ENCODE measurements around the gene ZSWIM5. TPM values are rescaled to one million over a fixed set of nuclear protein-coding genes. Genes with fewer than 3 reads are reported as not detected.
"Not testable (repeated sequence)": the region's sequence is repeated elsewhere in the genome, so short reads cannot be mapped to it uniquely, and the experiment has no call there.

ZSWIM5 gene
- total RNA-seq, 2 donors from 2014 or later: 3.6 to 4.4 TPM

GRCh38 chr1:45123358-45123757, 83.0 kb downstream of the ZSWIM5 start:
- 91 to 95% methylated on average over 2 of the region's 2 CpGs for WGBS, 2 donors
- H3K27ac ChIP-seq: no peak overlapping the region
- ATAC-seq (no peak), DNase-seq (no peak)
- no peak overlapping the region for H3K4me3 ChIP-seq
- no peaks in the 10 kb centered on the region for H3K9me3 ChIP-seq
- H3K27me3 ChIP-seq: no peaks in the 10 kb centered on the region
- no peaks in the 10 kb centered on the region for H3K36me3 ChIP-seq (replicated peaks in 1 of 2; ENCODE audit: insufficient read depth in 1 of 2, low read depth in 2 of 2)
- TF ChIP-seq CTCF (IDR thresholded peaks at IDR 0.05) (no peak), POLR2A (IDR thresholded peaks at IDR 0.05) (no peak)
- intact Hi-C loops (cut with DNase I): no loop called here
- no peaks in the 10 kb centered on the region for H3K4me1 ChIP-seq

- DNase-seq (no peak), ATAC-seq (no peak)
- H3K4me3 ChIP-seq: no peak overlapping the region
- WGBS, 2 donors: 91% methylated on average over 1 of the region's 1 CpG; no CpG with 5 or more reads in 1 of the 2 donors
- H3K36me3 ChIP-seq (replicated peaks in 1 of 2; ENCODE audit: insufficient read depth in 1 of 2, low read depth in 2 of 2): no peaks in the 10 kb centered on the region
- no peaks in the 10 kb centered on the region for H3K4me1 ChIP-seq
- no peaks in the 10 kb centered on the region for H3K9me3 ChIP-seq
- no peaks in the 10 kb centered on the region for H3K27me3 ChIP-seq
- TF ChIP-seq POLR2A (IDR thresholded peaks at IDR 0.05) (no peak), CTCF (IDR thresholded peaks at IDR 0.05) (no peak)
- H3K27ac ChIP-seq: no peak overlapping the region
- intact Hi-C loops (cut with DNase I): no loop called here
Measured at GRCh38 chr1:45122724-45123123, 83.7 kb downstream of the ZSWIM5 start.

GRCh38 chr1:45117766-45118165, 88.6 kb downstream of the ZSWIM5 start:
- Histone ChIP-seq H3K4me1 (peaks cover 14% of the 10 kb centered on the region), H3K27me3 (no peaks in the 10 kb centered on the region), H3K9me3 (no peaks in the 10 kb centered on the region), H3K4me3 (no peak overlapping the region), H3K27ac (no peak overlapping the region), H3K36me3 (replicated peaks in 1 of 2; ENCODE audit: insufficient read depth in 1 of 2, low read depth in 2 of 2) (no peaks in the 10 kb centered on the region)
- WGBS, 2 donors: 85 to 93% methylated on average over 1 of the region's 1 CpG
- TF ChIP-seq POLR2A (IDR thresholded peaks at IDR 0.05) (no peak), CTCF (IDR thresholded peaks at IDR 0.05) (no peak)
- no peak for ATAC-seq
- DNase-seq: no peak
- intact Hi-C loops (cut with DNase I): no loop called here

- no peak for ATAC-seq
- Histone ChIP-seq H3K27me3 (no peaks in the 10 kb centered on the region), H3K4me3 (no peak overlapping the region), H3K36me3 (replicated peaks in 1 of 2; ENCODE audit: insufficient read depth in 1 of 2, low read depth in 2 of 2) (no peaks in the 10 kb centered on the region), H3K9me3 (no peaks in the 10 kb centered on the region), H3K27ac (no peak overlapping the region), H3K4me1 (peaks cover 14% of the 10 kb centered on the region)
- TF ChIP-seq POLR2A (IDR thresholded peaks at IDR 0.05) (no peak), CTCF (IDR thresholded peaks at IDR 0.05) (no peak)
- DNase-seq: no peak
- 29 to 42% methylated on average over 2 of the region's 2 CpGs for WGBS, 2 donors
- intact Hi-C loops (cut with DNase I): no loop called here
Measured at GRCh38 chr1:45116820-45117219, 89.6 kb downstream of the ZSWIM5 start.

- DNase-seq: no peak
- 13 to 41% methylated on average over 1 of the region's 1 CpG for WGBS, 2 donors
- Histone ChIP-seq H3K27me3 (no peaks in the 10 kb centered on the region), H3K27ac (no peak overlapping the region), H3K4me3 (no peak overlapping the region), H3K4me1 (peaks cover 14% of the 10 kb centered on the region), H3K9me3 (no peaks in the 10 kb centered on the region), H3K36me3 (replicated peaks in 1 of 2; ENCODE audit: insufficient read depth in 1 of 2, low read depth in 2 of 2) (no peaks in the 10 kb centered on the region)
- ATAC-seq: no peak
- intact Hi-C loops (cut with DNase I): no loop called here
- TF ChIP-seq CTCF (IDR thresholded peaks at IDR 0.05) (no peak), POLR2A (IDR thresholded peaks at IDR 0.05) (no peak)
Measured at GRCh38 chr1:45116340-45116739, 90.1 kb downstream of the ZSWIM5 start.

- ATAC-seq; DNase-seq; H3K9me3 ChIP-seq; H3K27me3 ChIP-seq; intact Hi-C loops (cut with DNase I); H3K4me3 ChIP-seq; H3K36me3 ChIP-seq (replicated peaks in 1 of 2; ENCODE audit: insufficient read depth in 1 of 2, low read depth in 2 of 2); H3K27ac ChIP-seq: not testable (repeated sequence)
- H3K4me1 ChIP-seq: peaks cover 14% of the 10 kb centered on the region
- 97 to 100% methylated on average over 4 to 21 of the region's 33 CpGs for WGBS, 2 donors
Measured at GRCh38 chr1:45115198-45115597, 91.2 kb downstream of the ZSWIM5 start.

All from body of pancreas (tissue), 4 donors.